Lung microvascular endothelial cell (primary cell): ENCODE results near the gene MAP3K10. TPM values are rescaled to one million over a fixed set of nuclear protein-coding genes. Genes with fewer than 3 reads are reported as not detected.

Experiments
- DNase-seq, 2 donors: peaks; one replicate each; pipeline versions ENCODE4 v3.0.0 to v3.0.0-alpha.2; 2010; ENCODE audit warnings: low read depth in 2 of 2
- total RNA-seq: library from RNA; depleted of rRNA; stranded (reverse); fragments of >200 nt; gene quantifications from 2 replicates; pipeline ENCODE4 v1.2.1, GENCODE V29; 2014

The MAP3K10 gene
- total RNA-seq, 1 donor from 2014 or later, result 6.7 TPM

DNA sequence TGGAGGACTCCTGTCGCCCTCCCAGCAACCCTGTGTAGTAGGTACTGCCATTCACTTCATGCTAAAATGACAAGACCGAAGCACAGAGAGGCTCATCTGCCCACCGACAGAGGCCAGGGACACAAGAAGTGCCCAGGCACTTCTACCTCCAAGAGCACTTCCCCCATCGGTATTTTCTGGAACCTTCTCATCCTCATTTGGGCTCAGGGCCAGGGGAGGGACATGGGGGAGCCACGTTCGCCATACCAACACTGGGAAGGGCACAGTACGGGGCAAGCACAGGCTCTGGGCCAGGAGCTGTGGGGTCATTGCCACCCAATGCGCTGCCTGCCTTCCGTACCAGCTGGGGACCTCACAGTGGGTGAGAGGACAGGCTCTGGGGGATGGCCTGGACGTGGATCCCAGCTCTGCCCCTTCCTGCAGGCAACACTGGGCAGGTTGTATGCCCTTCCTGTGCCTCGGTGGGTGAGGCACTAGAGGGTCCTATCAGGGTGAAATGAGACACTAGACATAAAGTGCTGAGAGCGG, 56.6 kb downstream of the MAP3K10 start:
- no peak for DNase-seq

DNA sequence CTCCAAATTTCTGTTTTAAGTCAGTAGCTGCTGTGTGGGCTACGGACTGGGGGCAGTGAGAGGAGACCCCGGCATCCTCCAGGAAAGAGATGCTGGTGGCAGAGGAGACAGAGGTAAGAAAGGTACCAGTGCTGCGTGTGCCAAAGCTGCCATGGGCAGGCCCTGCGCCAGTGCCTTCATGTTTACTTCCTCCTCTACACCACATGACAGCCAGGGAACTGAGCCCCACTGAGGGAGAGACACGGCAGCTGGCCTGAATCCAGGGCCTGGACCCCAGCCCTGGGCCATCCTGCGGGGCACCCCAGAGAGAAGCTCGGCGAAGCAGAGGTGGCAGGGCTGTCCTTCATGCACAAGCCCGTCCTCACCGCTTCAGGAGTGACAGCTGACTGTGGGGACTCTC, 58.0 kb downstream of the MAP3K10 start:
- no peak for DNase-seq

DNA sequence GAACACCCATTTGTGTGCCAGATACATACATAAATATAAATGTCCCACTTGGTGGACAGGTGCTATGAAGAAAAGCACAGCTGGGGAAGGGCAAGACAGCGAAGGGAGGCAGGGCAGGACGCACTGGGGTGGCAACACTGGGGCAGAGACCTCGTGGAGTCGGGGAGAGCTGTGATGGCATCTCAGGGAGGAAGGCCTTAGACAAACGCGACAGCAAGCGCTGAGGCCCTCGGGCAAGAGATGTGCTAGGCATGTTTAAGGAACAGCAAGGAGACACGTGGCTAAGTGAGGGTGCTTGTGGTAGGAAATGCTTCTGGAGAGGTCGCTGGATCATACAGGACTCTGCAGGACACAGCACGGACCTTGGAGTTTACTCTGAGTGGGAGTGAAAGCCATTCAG, 58.6 kb downstream of the MAP3K10 start:
- no peak for DNase-seq

DNA sequence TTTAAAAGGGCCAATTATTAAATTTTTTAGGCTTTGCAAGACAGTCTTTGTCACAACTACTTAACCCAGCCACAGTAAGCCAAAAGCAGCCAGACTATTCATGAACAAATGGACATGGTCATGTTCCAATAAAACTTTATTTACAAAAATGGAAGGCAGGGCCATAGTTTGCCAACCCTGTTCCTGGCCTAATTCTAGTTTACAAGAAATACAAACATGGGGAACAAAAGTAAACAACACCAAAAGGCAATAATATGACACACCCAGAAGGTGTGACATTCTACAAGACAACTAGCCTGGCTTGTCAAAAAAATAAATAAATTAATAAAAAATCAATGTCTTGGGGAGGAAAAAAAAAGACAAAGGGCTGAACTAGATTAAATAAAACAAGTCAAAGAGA, 60.0 kb downstream of the MAP3K10 start:
- DNase-seq, result no peak

DNA sequence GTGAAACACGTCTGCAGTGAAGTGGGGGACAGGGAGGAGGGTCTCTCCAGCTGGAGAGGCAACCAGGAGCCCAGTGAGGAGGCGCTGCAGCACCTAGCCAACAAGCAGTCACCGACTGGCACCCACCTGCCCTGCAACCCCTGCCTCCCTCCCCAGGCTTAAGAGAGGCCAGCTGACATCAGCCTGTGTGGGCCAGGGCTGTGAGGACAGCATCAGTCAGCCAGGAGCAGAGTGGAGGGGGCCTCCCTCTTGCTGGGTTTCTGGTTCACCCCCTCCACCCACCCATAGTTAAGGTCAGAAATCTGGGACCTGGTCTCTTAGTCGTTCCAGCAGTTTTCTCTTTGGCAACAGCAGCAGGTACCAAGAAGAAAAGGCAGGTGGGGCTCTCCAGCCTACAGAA, 60.8 kb downstream of the MAP3K10 start:
- DNase-seq, result no peak

DNA sequence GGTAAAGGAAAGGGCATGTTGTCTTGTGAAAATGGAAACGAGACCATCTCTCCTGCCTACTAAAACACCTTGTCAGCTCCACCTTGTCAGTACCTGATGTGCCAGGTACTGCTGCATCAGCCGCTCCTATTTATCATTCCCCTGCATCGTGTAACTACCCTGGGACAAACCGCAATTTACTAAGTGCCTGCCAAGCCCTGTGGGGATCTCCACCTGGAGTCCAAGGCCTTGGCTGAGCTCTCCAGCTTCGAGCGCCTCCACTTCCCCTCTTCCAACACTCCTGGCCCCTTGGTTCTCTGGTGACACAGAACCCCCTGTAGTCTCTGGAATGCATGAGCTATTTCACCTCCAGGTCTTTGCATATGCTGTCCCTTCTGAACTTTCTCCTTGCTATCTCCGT, 61.2 kb downstream of the MAP3K10 start:
- DNase-seq, result no peak

DNA sequence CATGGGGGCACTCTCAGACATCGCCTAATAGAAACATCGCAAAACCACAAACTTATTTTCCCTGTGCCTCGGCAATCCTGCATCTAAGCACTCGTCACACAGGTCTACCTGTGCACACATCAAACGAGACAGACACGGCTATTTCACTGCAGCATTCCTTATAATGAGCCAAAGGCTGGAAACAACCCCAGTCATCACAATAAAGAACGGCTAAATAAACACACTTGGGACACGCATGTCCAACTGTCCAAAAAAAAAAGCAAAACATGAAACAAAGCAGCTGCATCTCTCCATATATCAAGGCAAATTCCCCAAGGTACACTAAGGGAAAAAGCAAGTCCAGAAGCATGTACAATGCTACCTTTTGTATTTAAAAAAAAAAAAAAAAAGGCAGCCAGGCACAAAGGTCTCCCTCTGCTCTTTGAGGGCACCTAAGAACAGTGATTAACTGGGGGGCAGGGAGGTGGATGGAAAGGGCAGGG, 62.4 kb downstream of the MAP3K10 start:
- no peak for DNase-seq

DNA sequence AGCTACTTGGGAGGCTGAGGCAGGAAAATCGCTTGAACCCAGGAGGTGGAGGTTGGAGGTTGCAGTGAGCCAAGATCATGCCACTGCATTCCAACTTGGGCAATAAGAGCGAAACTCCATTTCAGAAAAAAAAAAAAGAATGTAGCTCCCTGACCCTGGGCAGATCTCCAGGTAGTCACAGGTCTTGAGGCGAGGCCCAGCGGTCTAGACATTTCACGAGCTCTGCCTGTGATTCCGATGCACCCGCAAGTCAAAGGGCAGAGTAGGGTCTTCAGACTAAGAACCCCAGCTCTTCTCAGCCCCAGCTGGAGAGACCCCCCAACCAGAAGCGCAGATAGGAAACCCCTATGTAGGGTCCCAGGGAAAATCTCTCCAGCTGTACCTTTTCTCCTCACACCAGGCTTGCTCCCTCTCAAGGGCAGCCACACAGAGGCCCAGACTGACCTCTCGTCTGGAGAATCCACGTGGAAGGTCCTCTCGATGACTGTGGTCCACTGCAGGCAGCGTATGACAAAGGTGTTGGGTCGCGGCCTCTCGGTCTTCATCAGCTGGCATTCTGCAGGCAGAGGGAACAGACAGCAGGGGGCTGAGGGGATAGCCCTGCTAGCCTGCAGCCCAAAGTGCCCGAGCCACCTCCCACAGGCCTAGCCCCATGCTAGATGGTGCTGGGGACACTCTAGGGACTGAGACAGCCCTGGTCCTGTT, 63.6 kb downstream of the MAP3K10 start:
- no peak for DNase-seq

DNA sequence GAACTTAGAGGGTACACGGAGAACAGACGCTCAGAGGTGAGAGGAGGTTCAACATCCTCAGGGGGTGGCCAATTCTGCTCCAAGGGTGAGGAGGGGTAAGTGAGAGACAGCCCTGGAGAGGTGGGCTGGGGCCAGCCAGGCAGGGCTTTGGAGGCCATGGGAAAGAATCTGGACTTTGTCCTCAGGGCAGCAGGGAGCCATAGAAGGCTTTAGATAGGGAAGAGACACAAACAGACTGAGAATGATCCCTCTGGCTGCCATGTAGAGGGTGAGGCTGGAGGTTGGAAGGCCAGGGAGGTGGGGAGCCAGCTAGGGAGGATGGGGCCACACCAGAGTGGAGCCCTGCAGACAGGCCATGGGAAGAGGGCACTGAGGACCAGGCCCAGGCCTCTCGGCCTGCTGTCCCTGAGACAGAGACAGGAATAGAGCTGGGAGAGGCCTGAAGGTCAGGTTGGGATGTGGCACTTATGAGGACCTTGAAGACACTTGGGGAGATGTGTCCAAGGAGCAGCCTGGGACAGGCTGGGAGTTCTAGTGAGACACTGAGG, 64.5 kb downstream of the MAP3K10 start:
- DNase-seq, result no peak

DNA sequence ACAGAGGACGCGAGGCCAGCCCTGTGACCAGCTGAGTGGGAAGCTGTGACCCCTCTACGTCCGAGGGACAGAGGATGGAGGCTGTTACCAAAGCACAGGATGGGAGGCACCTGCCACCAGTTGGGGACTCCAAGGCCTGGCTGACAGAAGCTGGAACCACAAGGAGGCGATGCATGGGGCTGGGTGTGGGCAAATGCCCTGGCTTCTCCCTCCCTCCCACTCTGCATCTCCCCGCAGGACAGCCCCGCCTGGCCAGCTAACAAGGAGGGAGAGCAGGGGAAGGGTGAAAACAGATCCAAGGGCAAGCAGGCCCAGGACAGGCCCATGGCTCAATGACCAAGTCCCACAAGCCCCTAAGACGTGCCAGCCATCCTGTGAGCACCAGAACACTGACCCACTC, 65.3 kb downstream of the MAP3K10 start:
- no peak for DNase-seq

DNA sequence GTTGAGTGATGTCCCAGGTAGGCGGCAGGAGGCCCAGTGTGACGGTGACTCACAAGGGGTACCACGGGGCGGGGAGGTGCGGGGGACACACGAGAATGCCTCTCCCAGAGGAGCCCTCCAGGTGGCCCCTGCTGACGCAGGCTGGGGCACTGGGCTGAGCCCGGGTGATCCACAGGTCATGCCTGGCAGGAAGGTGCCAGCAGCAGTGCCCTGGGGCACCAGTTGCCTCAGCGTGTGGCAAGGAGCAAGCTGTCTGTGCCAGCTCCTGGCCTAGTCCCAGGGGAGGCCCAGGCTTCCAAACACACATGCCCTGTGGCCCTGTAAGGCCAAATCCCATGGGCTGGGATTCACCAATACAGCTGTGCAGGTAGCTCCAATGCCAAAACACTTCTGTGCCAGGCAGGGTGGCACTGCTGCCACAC, 65.9 kb downstream of the MAP3K10 start:
- no peak for DNase-seq

DNA sequence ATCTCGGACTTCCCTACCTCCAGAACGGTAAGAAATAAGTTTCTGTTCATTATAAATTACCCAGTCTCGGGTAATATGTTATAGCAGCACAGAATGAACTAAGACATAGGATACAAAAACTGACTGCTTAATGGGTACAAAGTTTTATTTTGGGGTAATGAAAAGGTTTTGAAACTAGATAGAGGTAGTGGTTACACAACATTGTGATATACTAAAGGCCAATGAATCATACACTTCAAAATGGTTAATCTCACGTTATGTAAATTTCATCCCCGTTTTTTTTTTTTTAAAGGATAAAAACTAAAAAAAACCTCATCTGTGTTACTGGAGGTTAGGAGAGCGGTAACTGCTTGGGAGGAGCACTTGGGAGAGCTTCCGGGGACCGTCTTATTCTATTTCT, 70.4 kb downstream of the MAP3K10 start:
- DNase-seq, result no peak

DNA sequence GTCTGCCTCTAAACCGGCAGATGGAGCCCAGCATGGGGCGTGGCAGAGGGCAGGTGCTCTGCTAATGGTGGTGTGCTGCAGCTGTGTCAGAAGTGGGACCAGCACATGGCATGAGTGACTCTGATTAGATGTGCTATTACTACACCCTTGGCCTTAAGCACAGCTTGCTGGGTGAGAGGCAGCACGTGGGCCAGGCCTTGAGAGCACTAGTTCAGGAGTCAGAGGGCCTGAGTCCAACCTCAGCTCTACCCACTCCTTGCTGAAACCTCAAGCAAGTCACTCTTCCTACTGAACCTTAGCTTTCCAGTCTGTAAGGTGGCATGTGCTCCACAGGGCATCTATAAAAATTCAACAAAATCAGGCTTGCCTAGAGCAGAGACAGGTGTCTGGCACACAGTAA, 71.2 kb downstream of the MAP3K10 start:
- no peak for DNase-seq

DNA sequence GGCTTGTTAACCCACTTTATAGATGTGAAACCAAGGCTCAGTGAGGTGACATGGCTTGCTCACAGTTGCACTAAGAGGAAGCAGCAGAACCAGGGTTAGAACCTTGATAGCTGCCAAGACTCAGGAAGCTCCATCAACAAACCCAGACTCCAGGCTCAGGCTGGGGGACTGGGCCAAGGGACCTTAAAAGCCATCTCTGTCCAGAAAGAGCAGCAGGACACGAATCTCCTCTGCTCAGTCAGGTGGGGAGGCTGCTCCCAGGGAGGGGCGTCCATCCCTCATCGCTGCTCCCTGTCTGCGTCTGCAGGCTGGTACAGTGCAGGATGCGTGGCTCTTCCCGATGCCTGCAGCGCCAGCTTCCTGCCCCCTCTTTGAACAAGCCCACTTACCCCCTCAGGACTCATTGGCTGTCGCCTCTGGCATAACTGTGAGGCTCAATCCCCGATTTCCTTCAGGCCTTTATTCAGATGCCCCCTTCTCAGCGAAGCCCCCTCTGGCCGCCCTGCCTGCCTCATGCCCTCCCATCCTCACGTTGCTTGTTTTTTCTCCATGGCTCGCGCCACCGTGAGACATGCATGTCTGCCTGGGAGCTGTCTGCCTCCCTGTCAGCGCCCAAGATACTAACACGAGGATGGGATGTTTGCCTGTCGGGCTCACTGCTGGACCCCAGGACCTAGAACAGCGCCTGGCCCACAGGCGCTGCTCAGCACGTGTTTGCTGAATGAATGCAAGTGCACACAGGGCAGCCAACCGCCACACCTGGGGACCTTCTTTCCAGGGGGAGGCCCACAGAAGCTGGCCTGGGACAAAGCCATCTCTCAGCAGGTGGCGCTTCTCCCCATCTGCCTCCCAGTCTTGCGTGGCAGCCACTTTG, 72.5 kb downstream of the MAP3K10 start:
- no peak for DNase-seq

DNA sequence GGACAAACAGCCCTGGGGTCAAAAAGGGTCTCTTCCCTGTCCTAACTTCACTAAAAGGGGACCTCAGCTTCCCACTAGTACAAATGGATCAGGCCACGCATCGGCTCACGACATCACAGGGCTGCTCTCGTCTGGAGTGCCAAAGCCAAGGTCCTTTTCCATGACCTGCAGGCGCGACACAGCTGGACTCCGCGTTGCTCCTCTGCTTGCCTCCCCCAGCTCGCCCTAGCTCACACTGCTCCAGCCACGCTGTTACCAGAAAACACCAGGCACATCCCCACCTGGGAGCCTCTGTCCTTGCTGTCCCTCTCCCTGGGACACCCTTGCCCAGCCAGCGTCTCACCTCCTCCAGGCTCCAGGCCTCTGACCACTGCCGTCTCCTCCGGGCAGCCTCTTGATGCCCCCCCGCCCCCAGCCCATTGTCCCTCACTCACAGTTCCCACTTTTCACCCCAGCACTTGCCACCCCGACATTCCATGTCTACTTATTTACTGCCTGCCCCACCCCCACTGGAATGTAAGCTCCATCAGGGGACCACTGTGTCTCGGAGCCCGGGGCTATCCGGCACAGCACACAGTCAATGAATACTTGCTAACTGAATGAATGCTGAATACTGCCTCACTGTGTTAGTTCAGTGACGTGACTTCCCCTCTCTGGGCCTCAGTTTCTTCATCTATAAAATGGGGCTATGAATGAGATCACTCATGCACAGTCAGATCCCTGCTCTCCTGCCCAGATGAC, 73.3 kb downstream of the MAP3K10 start:
- DNase-seq, result no peak

Other genes starting within 250 kb of the MAP3K10 start
- 57.8 and 65.7 TPM in 2 replicates for gene PSMC4, start 220.3 kb upstream of the MAP3K10 start, total RNA-seq
- 2.4 and 5.6 TPM in 2 replicates for gene ZNF546, start 194.4 kb upstream of the MAP3K10 start, total RNA-seq
- gene ZNF780B, start 135.2 kb upstream of the MAP3K10 start, total RNA-seq, result 6.1 and 6.2 TPM in 2 replicates
- 7.4 and 7.9 TPM in 2 replicates for gene ZNF780A, start 100.5 kb upstream of the MAP3K10 start, total RNA-seq
- under 0.01 TPM in 1 of 2 replicates, not detected in the other for gene TTC9B, start 27.0 kb downstream of the MAP3K10 start, total RNA-seq
- gene CCNP, start 35.3 kb downstream of the MAP3K10 start, total RNA-seq, result under 0.01 and 0.20 TPM in 2 replicates
- gene AKT2, start 93.9 kb downstream of the MAP3K10 start, total RNA-seq, result 14.4 and 31.0 TPM in 2 replicates
- 4.1 and 6.5 TPM in 2 replicates for gene C19orf47, start 157.0 kb downstream of the MAP3K10 start, total RNA-seq
- 87.6 and 128 TPM in 2 replicates for gene PLD3, start 157.3 kb downstream of the MAP3K10 start, total RNA-seq
- gene HIPK4, start 198.8 kb downstream of the MAP3K10 start, total RNA-seq, result under 0.01 TPM in 1 of 2 replicates, not detected in the other
- gene PRX, start 222.0 kb downstream of the MAP3K10 start, total RNA-seq, result 0.87 and 1.2 TPM in 2 replicates
- 15.7 and 27.8 TPM in 2 replicates for gene SERTAD1, start 234.6 kb downstream of the MAP3K10 start, total RNA-seq